Measurements from ENCODE around the gene CNOT1. TPM values are rescaled to one million over a fixed set of nuclear protein-coding genes. Genes with fewer than 3 reads are reported as not detected.

Gene CNOT1
- total RNA-seq, 1 donor from 2014 or later = 270 TPM

- peaks cover 7% of the 10 kb centered on the region for H3K4me1 Mint-ChIP-seq
- H3K9me3 Mint-ChIP-seq = no peaks in the 10 kb centered on the region
- no peak overlapping the region for H3K4me3 Mint-ChIP-seq
- H3K27me3 Mint-ChIP-seq = peaks cover 4% of the 10 kb centered on the region
- intact Hi-C loops (cut with micrococcal nuclease) = no loop called here
- DNase-seq = no peak
- H3K27ac Mint-ChIP-seq = no peak overlapping the region
- no peaks in the 10 kb centered on the region for H3K36me3 Mint-ChIP-seq (ENCODE audit: low read depth)
These were observed 125.5 kb downstream of the CNOT1 start for GRCh38 chr16:58503863-58504688.

- no peaks in the 10 kb centered on the region for H3K9me3 Mint-ChIP-seq
- no peak for DNase-seq
- H3K27me3 Mint-ChIP-seq = peaks cover 4% of the 10 kb centered on the region
- H3K4me3 Mint-ChIP-seq = no peak overlapping the region
- H3K36me3 Mint-ChIP-seq (ENCODE audit: low read depth) = no peaks in the 10 kb centered on the region
- intact Hi-C loops (cut with micrococcal nuclease) = no loop called here
- peaks cover 7% of the 10 kb centered on the region for H3K4me1 Mint-ChIP-seq
- H3K27ac Mint-ChIP-seq = no peak overlapping the region
These were observed 126.3 kb downstream of the CNOT1 start for GRCh38 chr16:58503166-58503862.

GRCh38 chr16:58502217-58502921 is 127.3 kb downstream of the CNOT1 start:
- no peak overlapping the region for H3K27ac Mint-ChIP-seq
- H3K4me1 Mint-ChIP-seq = peaks cover 7% of the 10 kb centered on the region
- H3K9me3 Mint-ChIP-seq = no peaks in the 10 kb centered on the region
- no peak for DNase-seq
- H3K27me3 Mint-ChIP-seq = peaks cover 4% of the 10 kb centered on the region
- no peak overlapping the region for H3K4me3 Mint-ChIP-seq
- intact Hi-C loops (cut with micrococcal nuclease) = no loop called here
- no peaks in the 10 kb centered on the region for H3K36me3 Mint-ChIP-seq (ENCODE audit: low read depth)

- DNase-seq = peak; percentile 87
- Mint-ChIP-seq H3K9me3 (no peaks in the 10 kb centered on the region), H3K27ac (no peak overlapping the region), H3K4me1 (peaks cover 7% of the 10 kb centered on the region), H3K27me3 (peaks cover 4% of the 10 kb centered on the region), H3K4me3 (peak overlapping the region; percentile 81), H3K36me3 (ENCODE audit: low read depth) (no peaks in the 10 kb centered on the region)
- intact Hi-C loops (cut with micrococcal nuclease) = no loop called here
These were observed 128.1 kb downstream of the CNOT1 start for GRCh38 chr16:58501242-58502131.

- no peaks in the 10 kb centered on the region for H3K9me3 Mint-ChIP-seq
- H3K27me3 Mint-ChIP-seq = peaks cover 4% of the 10 kb centered on the region
- H3K4me3 Mint-ChIP-seq = peak overlapping the region; percentile 81
- H3K36me3 Mint-ChIP-seq (ENCODE audit: low read depth) = no peaks in the 10 kb centered on the region
- no peak for DNase-seq
- peaks cover 7% of the 10 kb centered on the region for H3K4me1 Mint-ChIP-seq
- peak overlapping the region; percentile 49 for H3K27ac Mint-ChIP-seq
- intact Hi-C loops (cut with micrococcal nuclease) = no loop called here
These were observed 129.0 kb downstream of the CNOT1 start for GRCh38 chr16:58500430-58501241.

GRCh38 chr16:58499615-58500351 is 129.8 kb downstream of the CNOT1 start, which contains the start of gene NDRG4:
Gene NDRG4, plus strand, starts transcription at chr16:58500143. Its CDS starts 106 bp downstream, at chr16:58500249.
- peak; percentile 75 for DNase-seq
- peak within 1 kb of the TSS; percentile 81 for H3K4me3 Mint-ChIP-seq

GRCh38 chr16:58499092-58499511 is 130.5 kb downstream of the CNOT1 start:
- H3K36me3 Mint-ChIP-seq (ENCODE audit: low read depth) = no peaks in the 10 kb centered on the region
- peaks cover 14% of the 10 kb centered on the region for H3K4me1 Mint-ChIP-seq
- H3K27me3 Mint-ChIP-seq = peaks cover 4% of the 10 kb centered on the region
- peak overlapping the region; percentile 35 for H3K27ac Mint-ChIP-seq
- DNase-seq = no peak
- intact Hi-C loops (cut with micrococcal nuclease) = loop anchor here (1.0 kb wide), 1 partner anchor 234 kb away; no protein-coding TSS in a partner anchor
- H3K9me3 Mint-ChIP-seq = no peaks in the 10 kb centered on the region
- no peak overlapping the region for H3K4me3 Mint-ChIP-seq

More at GRCh38 chr16:58499615-58500351, 129.8 kb downstream of the CNOT1 start, which contains the start of gene NDRG4:
- no peaks in the 10 kb centered on the region for H3K36me3 Mint-ChIP-seq (ENCODE audit: low read depth)
- intact Hi-C loops (cut with micrococcal nuclease) = loop anchor here (1.0 kb wide), 1 partner anchor 234 kb away; no protein-coding TSS in a partner anchor
- H3K27me3 Mint-ChIP-seq = peaks cover 4% of the 10 kb centered on the region
- H3K9me3 Mint-ChIP-seq = no peaks in the 10 kb centered on the region
- peak within 1 kb of the TSS; percentile 49 for H3K27ac Mint-ChIP-seq
- H3K4me1 Mint-ChIP-seq = peaks cover 14% of the 10 kb centered on the region

GRCh38 chr16:58498341-58499091 is 131.1 kb downstream of the CNOT1 start:
- Mint-ChIP-seq H3K4me1 (peaks cover 14% of the 10 kb centered on the region), H3K36me3 (ENCODE audit: low read depth) (no peaks in the 10 kb centered on the region), H3K9me3 (no peaks in the 10 kb centered on the region), H3K4me3 (no peak overlapping the region), H3K27me3 (peaks cover 4% of the 10 kb centered on the region), H3K27ac (peak overlapping the region; percentile 35)
- DNase-seq = no peak
- intact Hi-C loops (cut with micrococcal nuclease) = loop anchor here (1.0 kb wide), 1 partner anchor 235 kb away; no protein-coding TSS in a partner anchor

GRCh38 chr16:58497935-58498334 is 131.7 kb downstream of the CNOT1 start:
- Mint-ChIP-seq H3K27me3 (peaks cover 4% of the 10 kb centered on the region), H3K9me3 (no peaks in the 10 kb centered on the region), H3K36me3 (ENCODE audit: low read depth) (no peaks in the 10 kb centered on the region), H3K4me3 (no peak overlapping the region), H3K27ac (no peak overlapping the region), H3K4me1 (peaks cover 14% of the 10 kb centered on the region)
- intact Hi-C loops (cut with micrococcal nuclease) = no loop called here
- DNase-seq = no peak

- H3K4me1 Mint-ChIP-seq = peaks cover 14% of the 10 kb centered on the region
- intact Hi-C loops (cut with micrococcal nuclease) = no loop called here
- peaks cover 4% of the 10 kb centered on the region for H3K27me3 Mint-ChIP-seq
- DNase-seq = no peak
- no peaks in the 10 kb centered on the region for H3K36me3 Mint-ChIP-seq (ENCODE audit: low read depth)
- no peak overlapping the region for H3K4me3 Mint-ChIP-seq
- H3K27ac Mint-ChIP-seq = no peak overlapping the region
- H3K9me3 Mint-ChIP-seq = no peaks in the 10 kb centered on the region
These were observed 132.2 kb downstream of the CNOT1 start for GRCh38 chr16:58497468-58497867.
